GM23338 (cell line): ENCODE data around the gene DSCAML1. TPM values are rescaled to one million over a fixed set of nuclear protein-coding genes. Genes with fewer than 3 reads are reported as not detected.

Source experiments
- ATAC-seq: fragments of 200-7000 bp; cut with Tn5 transposase; 3 replicates; pipeline ENCODE4 v1.9.1; 2020
- DNase-seq: peaks from one replicate; pipeline ENCODE4 v3.0.0-alpha.2; 2015; ENCODE audit warnings: low spot score
- H2AFZ ChIP-seq: fragments of 200-600 bp; sonication (generic); 2 replicates; pipeline ENCODE4 v1.8.0; 2016; ENCODE audit warnings: antibody characterized with exemption, mild to moderate bottlenecking, moderate library complexity
- H3F3A ChIP-seq: fragments of 200-600 bp; sonication (generic); replicated peaks from 2 replicates; pipeline ENCODE4 v1.8.0; 2017; ENCODE audit warnings: antibody characterized with exemption, mixed run types, low read depth
- H3K27ac ChIP-seq: fragments of 200-600 bp; sonication (generic); 2 replicates; pipeline ENCODE4 v1.6.1; 2016; ENCODE audit warnings: low read depth
- H3K27me3 ChIP-seq: fragments of 200-600 bp; sonication (generic); 2 replicates; pipeline ENCODE4 v1.8.0; 2016; ENCODE audit warnings: mild to moderate bottlenecking, mixed run types, moderate library complexity; ENCODE audit not compliant: insufficient read depth
- H3K36me3 ChIP-seq: fragments of 200-600 bp; sonication (generic); 2 replicates; pipeline ENCODE4 v1.8.0; 2016; ENCODE audit warnings: mild to moderate bottlenecking; ENCODE audit not compliant: insufficient read depth
- H3K4me1 ChIP-seq: fragments of 200-600 bp; sonication (generic); 2 replicates; pipeline ENCODE4 v1.8.0; 2016; ENCODE audit warnings: mild to moderate bottlenecking, moderate library complexity; ENCODE audit not compliant: insufficient read depth
- H3K4me2 ChIP-seq: fragments of 200-600 bp; sonication (generic); 2 replicates; pipeline ENCODE4 v1.7.1; 2017; ENCODE audit warnings: mixed run types
- H3K4me3 ChIP-seq: fragments of 200-600 bp; sonication (generic); 2 replicates; pipeline ENCODE4 v1.6.1; 2016; ENCODE audit warnings: mixed run types
- H3K79me2 ChIP-seq: fragments of 200-600 bp; sonication (generic); replicated peaks from 2 replicates; pipeline ENCODE4 v1.8.0; 2017; ENCODE audit warnings: mild to moderate bottlenecking; ENCODE audit not compliant: insufficient read depth
- H3K9me2 ChIP-seq: fragments of 200-600 bp; sonication (generic); 2 replicates; pipeline ENCODE4 v1.8.0; 2017; ENCODE audit not compliant: insufficient read depth
- H4K20me1 ChIP-seq: fragments of 200-600 bp; sonication (generic); replicated peaks from 2 replicates; pipeline ENCODE4 v1.8.0; 2017; ENCODE audit warnings: mild to moderate bottlenecking; ENCODE audit not compliant: insufficient read depth
- H3K27ac Mint-ChIP-seq: 2 replicates; pipeline ENCODE4 v1.8.0; 2020; ENCODE audit warnings: inconsistent platforms, mild to moderate bottlenecking, moderate library complexity, mixed read lengths
- H3K27me3 Mint-ChIP-seq: 3 replicates; pipeline ENCODE4 v1.8.0; 2022; ENCODE audit warnings: low read depth, mild to moderate bottlenecking, moderate library complexity, mixed read lengths, inconsistent platforms; ENCODE audit not compliant: insufficient read depth, poor library complexity
- H3K36me3 Mint-ChIP-seq: 3 replicates; pipeline ENCODE4 v1.8.0; 2021; ENCODE audit warnings: low read depth, mild to moderate bottlenecking, inconsistent platforms, moderate library complexity, mixed read lengths
- H3K4me1 Mint-ChIP-seq: 3 replicates; pipeline ENCODE4 v1.8.0; 2020; ENCODE audit warnings: mild to moderate bottlenecking, inconsistent platforms, mixed read lengths
- H3K4me3 Mint-ChIP-seq: 3 replicates; pipeline ENCODE4 v1.8.0; 2021; ENCODE audit warnings: moderate library complexity, mild to moderate bottlenecking, inconsistent platforms, mixed read lengths
- H3K9me3 Mint-ChIP-seq: 3 replicates; pipeline ENCODE4 v1.8.0; 2020; ENCODE audit warnings: moderate library complexity, mild to moderate bottlenecking, inconsistent platforms, mixed read lengths
- CREB1 ChIP-seq: fragments of 250-450 bp; sonication (Bioruptor Pico); IDR thresholded peaks from 2 replicates; pipeline ENCODE4 v1.5.0; 2020; ENCODE audit warnings: low read depth, mild to moderate bottlenecking, moderate library complexity
- CTCF ChIP-seq, 2 experiments: fragments of 200-600 bp in 1 of 2; sonication (generic) in 1 of 2; conservative IDR thresholded peaks; 2 replicates each; pipeline versions ENCODE4 v1.5.1 to v1.6.1; 2016 to 2017; ENCODE audit warnings: antibody characterized with exemption in 2 of 2, low read depth in 2 of 2, mild to moderate bottlenecking in 2 of 2, moderate library complexity in 1 of 2
- EZH2phosphoT487 ChIP-seq: fragments of 200-600 bp; sonication (generic); IDR thresholded peaks from one replicate; pipeline ENCODE4 v1.8.1; 2018; ENCODE audit warnings: antibody characterized with exemption; ENCODE audit not compliant: unreplicated experiment
- JUNB ChIP-seq: IDR thresholded peaks from one replicate; pipeline ENCODE4 v1.6.1; 2016; ENCODE audit warnings: antibody characterized with exemption; ENCODE audit not compliant: unreplicated experiment
- NANOG ChIP-seq: IDR thresholded peaks from 2 replicates; pipeline ENCODE4 v1.6.1; 2016; ENCODE audit warnings: antibody characterized with exemption, borderline replicate concordance
- POLR2AphosphoS5 ChIP-seq: IDR thresholded peaks from 2 replicates; pipeline ENCODE4 v1.6.1; 2016; ENCODE audit warnings: antibody characterized with exemption, low read depth
- REST ChIP-seq: IDR thresholded peaks from one replicate; pipeline ENCODE4 v1.6.1; 2018; ENCODE audit warnings: antibody characterized with exemption; ENCODE audit not compliant: unreplicated experiment
- STAT1 ChIP-seq: IDR thresholded peaks from one replicate; pipeline ENCODE4 v1.6.1; 2016; ENCODE audit warnings: antibody characterized with exemption; ENCODE audit not compliant: unreplicated experiment
- ZNF114 ChIP-seq: fragments of 250-450 bp; sonication (Bioruptor Pico); IDR thresholded peaks from 2 replicates; pipeline ENCODE4 v1.5.0; 2020; ENCODE audit warnings: mild to moderate bottlenecking, moderate library complexity
- ZNF331 ChIP-seq: fragments of 250-450 bp; sonication (Bioruptor Pico); IDR thresholded peaks from 2 replicates; pipeline ENCODE4 v1.5.0; 2020; ENCODE audit warnings: low read depth, mild to moderate bottlenecking, moderate library complexity
- polyA plus RNA-seq: library from polyadenylated mRNA; unstranded; fragments of >200 nt; fragmentation: Nextera tagmentation; extraction: Ambion mirVana; gene quantifications from 2 replicates; pipeline ENCODE4 v1.2.1, GENCODE V29; 2016
- total RNA-seq: library from RNA; depleted of rRNA; stranded (reverse); fragments of >200 nt; shearing (Covaris generic); gene quantifications from 2 replicates; pipeline ENCODE4 v1.2.3, GENCODE V29; 2014

Gene DSCAML1
- total and polyA plus RNA-seq, 2 experiments from 2014 or later: 0.17 TPM; not detected in 1

GRCh38 chr11:117696540-117696939 lies 100.5 kb downstream of the DSCAML1 start:
- Mint-ChIP-seq H3K4me3 (no peak overlapping the region), H3K27ac (no peak overlapping the region), H3K27me3 (peaks cover 7% of the 10 kb centered on the region), H3K4me1 (peaks cover 4% of the 10 kb centered on the region), H3K36me3 (no peaks in the 10 kb centered on the region), H3K9me3 (no peaks in the 10 kb centered on the region)
- no peaks in the 10 kb centered on the region for H4K20me1 ChIP-seq
- ATAC-seq (peak; percentile 88), DNase-seq (no peak)
- H3K4me1 ChIP-seq: peaks cover 6% of the 10 kb centered on the region
- 0 out of 2 replicates have a peak overlapping the region, but pooled peaks have one; percentile 47 for H2AFZ ChIP-seq
- H3F3A ChIP-seq: no peaks in the 10 kb centered on the region
- H3K27ac ChIP-seq: no peak overlapping the region
- no peak overlapping the region for H3K4me3 ChIP-seq
- H3K4me2 ChIP-seq: no peak overlapping the region
- no peaks in the 10 kb centered on the region for H3K36me3 ChIP-seq
- H3K27me3 ChIP-seq: no peaks in the 10 kb centered on the region
- TF ChIP-seq JUNB: no peak
- no peaks in the 10 kb centered on the region for H3K79me2 ChIP-seq
- no peaks in the 10 kb centered on the region for H3K9me2 ChIP-seq

GRCh38 chr11:117693344-117693743 lies 103.7 kb downstream of the DSCAML1 start:
- no peak for ATAC-seq

GRCh38 chr11:117691516-117691915 lies 105.5 kb downstream of the DSCAML1 start:
- Histone ChIP-seq H3K4me2 (no peak overlapping the region), H3K4me1 (peaks cover 12% of the 10 kb centered on the region), H3K79me2 (no peaks in the 10 kb centered on the region), H3K4me3 (no peak overlapping the region), H3K27ac (no peak overlapping the region), H3F3A (no peaks in the 10 kb centered on the region), H3K9me2 (no peaks in the 10 kb centered on the region), H3K36me3 (no peaks in the 10 kb centered on the region), H3K27me3 (no peaks in the 10 kb centered on the region), H2AFZ (no peak overlapping the region), H4K20me1 (no peaks in the 10 kb centered on the region)
- ATAC-seq (no peak), DNase-seq (no peak)
- H3K36me3 Mint-ChIP-seq: no peaks in the 10 kb centered on the region
- no peaks in the 10 kb centered on the region for H3K9me3 Mint-ChIP-seq
- peaks cover 7% of the 10 kb centered on the region for H3K27me3 Mint-ChIP-seq
- H3K27ac Mint-ChIP-seq: no peak overlapping the region
- peaks cover 23% of the 10 kb centered on the region for H3K4me1 Mint-ChIP-seq
- no peak overlapping the region for H3K4me3 Mint-ChIP-seq
- TF ChIP-seq EZH2phosphoT487 (no peak), CREB1 (CRISPR knock-in tag) (no peak), CTCF (conservative IDR thresholded peaks at IDR 0.05; ENCODE audit: low read depth in 2 of 2) (no peak), STAT1 (no peak), ZNF114 (no peak), POLR2AphosphoS5 (no peak), NANOG (no peak), REST (no peak), ZNF331 (no peak)

More at GRCh38 chr11:117693344-117693743, 103.7 kb downstream of the DSCAML1 start:
- H3K27ac ChIP-seq: no peak overlapping the region
- Mint-ChIP-seq H3K27me3 (peaks cover 7% of the 10 kb centered on the region), H3K4me3 (no peak overlapping the region), H3K4me1 (peaks cover 23% of the 10 kb centered on the region), H3K27ac (no peak overlapping the region), H3K9me3 (no peaks in the 10 kb centered on the region), H3K36me3 (no peaks in the 10 kb centered on the region)
- DNase-seq: no peak
- no peaks in the 10 kb centered on the region for H3K27me3 ChIP-seq
- H3F3A ChIP-seq: no peaks in the 10 kb centered on the region
- no peaks in the 10 kb centered on the region for H3K36me3 ChIP-seq
- no peak for TF ChIP-seq EZH2phosphoT487
- no peaks in the 10 kb centered on the region for H3K9me2 ChIP-seq
- H3K79me2 ChIP-seq: no peaks in the 10 kb centered on the region
- H4K20me1 ChIP-seq: no peaks in the 10 kb centered on the region
- peaks cover 16% of the 10 kb centered on the region for H3K4me1 ChIP-seq
- no peak overlapping the region for H3K4me2 ChIP-seq
- no peak overlapping the region for H3K4me3 ChIP-seq
- no peak overlapping the region for H2AFZ ChIP-seq
